ENCODE measurements around the gene NUP62. TPM values are rescaled to one million over a fixed set of nuclear protein-coding genes. Genes with fewer than 3 reads are reported as not detected.
A peak's percentile ranks its signal among the peaks of the same experiment; 100 is the strongest.

Gene NUP62
- polyA plus RNA-seq, 1 donor from 2014 or later, result 62.9 TPM

DNA sequence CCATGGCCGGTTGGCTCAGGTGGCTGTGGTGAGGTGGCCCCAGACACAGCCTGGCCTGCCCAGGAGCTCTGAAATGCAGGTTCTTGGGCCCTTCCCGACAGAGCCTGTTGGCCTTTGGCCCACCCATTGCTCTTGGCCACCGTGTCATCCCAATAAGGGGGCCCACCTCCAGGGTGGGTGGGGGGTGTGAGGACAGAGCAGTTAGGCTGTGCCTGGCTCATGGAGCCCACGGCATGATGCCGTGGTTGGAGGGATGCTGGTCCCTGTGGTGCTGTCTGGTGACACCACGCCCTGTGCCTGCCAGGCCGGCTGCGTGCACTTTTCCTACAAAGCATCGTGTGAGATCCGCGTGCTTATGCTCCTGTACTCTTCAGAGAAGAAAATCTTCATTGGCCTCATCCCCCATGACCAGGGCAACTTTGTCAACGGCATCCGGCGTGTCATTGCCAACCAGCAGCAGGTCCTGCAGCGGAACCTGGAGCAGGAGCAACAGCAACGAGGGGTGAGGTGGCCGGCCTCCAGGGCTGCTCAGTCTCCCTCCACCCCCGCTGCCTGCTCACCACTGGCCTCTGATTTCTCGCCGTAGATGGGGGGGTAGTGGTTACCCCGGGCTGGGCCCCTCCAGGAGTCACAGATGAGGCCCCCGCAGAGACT lies 69.5 kb downstream of the NUP62 start:
- Mint-ChIP-seq H3K9me3 (no peaks in the 10 kb centered on the region), H3K27ac (no peak overlapping the region), H3K27me3 (no peaks in the 10 kb centered on the region), H3K4me1 (peaks cover 0 to 5% (median 5%) of the 10 kb centered on the region in 3 donors), H3K36me3 (peaks cover 10% of the 10 kb centered on the region), H3K4me3 (peak overlapping the region in 1 of 4 donors; percentile 48)

- Mint-ChIP-seq H3K4me3 (peak overlapping the region in 1 of 4 donors; percentile 29), H3K36me3 (peaks cover 7% of the 10 kb centered on the region), H3K27me3 (no peaks in the 10 kb centered on the region), H3K4me1 (peaks cover 0 to 7% (median 5%) of the 10 kb centered on the region in 3 donors), H3K9me3 (no peaks in the 10 kb centered on the region), H3K27ac (peak overlapping the region in 1 of 3 donors; percentile 51)
These were observed 71.0 kb downstream of the NUP62 start for GRCh38 chr19:49858088-49858985.

- H3K4me3 Mint-ChIP-seq, result no peak overlapping the region
- H3K4me1 Mint-ChIP-seq, result peaks cover under 1 to 6% (median 6%) of the 10 kb centered on the region in 3 donors
- no peak overlapping the region for H3K27ac Mint-ChIP-seq
- no peaks in the 10 kb centered on the region for H3K27me3 Mint-ChIP-seq
- H3K36me3 Mint-ChIP-seq, result peaks cover 5% of the 10 kb centered on the region
- H3K9me3 Mint-ChIP-seq, result no peaks in the 10 kb centered on the region
These were observed 71.5 kb downstream of the NUP62 start for GRCh38 chr19:49857838-49858087.

GRCh38 chr19:49857061-49857837 lies 72.1 kb downstream of the NUP62 start:
- H3K4me1 Mint-ChIP-seq, result peaks cover 6 to 11% (median 11%) of the 10 kb centered on the region in 3 donors

More at GRCh38 chr19:49857061-49857837, 72.1 kb downstream of the NUP62 start:
- H3K27me3 Mint-ChIP-seq, result no peaks in the 10 kb centered on the region
- peak overlapping the region in 1 of 3 donors; percentile 56 for H3K27ac Mint-ChIP-seq
- H3K36me3 Mint-ChIP-seq, result peaks cover 5% of the 10 kb centered on the region
- H3K4me3 Mint-ChIP-seq, result peak overlapping the region in 1 of 4 donors; percentile 73
- H3K9me3 Mint-ChIP-seq, result no peaks in the 10 kb centered on the region

Other genes starting within 250 kb of the NUP62 start
- gene ADM5, start 239.9 kb downstream of the NUP62 start, polyA plus RNA-seq, result 0.65 TPM
- gene CPT1C, start 238.4 kb downstream of the NUP62 start, polyA plus RNA-seq, result not detected
- 0.15 TPM for gene TSKS, start 166.2 kb downstream of the NUP62 start, polyA plus RNA-seq
- 6.5 TPM for gene AP2A1, start 162.5 kb downstream of the NUP62 start, polyA plus RNA-seq
- 6.6 TPM for gene FUZ, start 116.2 kb downstream of the NUP62 start, polyA plus RNA-seq
- 54.7 TPM for gene MED25, start 111.2 kb downstream of the NUP62 start, polyA plus RNA-seq
- gene PTOV1, start 78.3 kb downstream of the NUP62 start, polyA plus RNA-seq, result 45.0 TPM
- gene PNKP, start 61.9 kb downstream of the NUP62 start, polyA plus RNA-seq, result 56.3 TPM
- gene AKT1S1, start 52.1 kb downstream of the NUP62 start, polyA plus RNA-seq, result 5.0 TPM
- gene TBC1D17, start 51.8 kb downstream of the NUP62 start, polyA plus RNA-seq, result 19.1 TPM
- 0.39 TPM for gene IL4I1, start 32.6 kb downstream of the NUP62 start, polyA plus RNA-seq
- gene ATF5, start 299 bp downstream of the NUP62 start, polyA plus RNA-seq, result 3.4 TPM
- not detected for gene SIGLEC11, start 31.7 kb upstream of the NUP62 start, polyA plus RNA-seq
- 87.5 TPM for gene VRK3, start 95.9 kb upstream of the NUP62 start, polyA plus RNA-seq
- 4.9 TPM for gene ZNF473, start 96.5 kb upstream of the NUP62 start, polyA plus RNA-seq
- gene IZUMO2, start 233.8 kb upstream of the NUP62 start, polyA plus RNA-seq, result not detected